Esophagus muscularis mucosa (tissue), 4 donors: ENCODE data around the gene BACE1-AS. TPM values are rescaled to one million over a fixed set of nuclear protein-coding genes. Genes with fewer than 3 reads are reported as not detected.
"Not testable (repeated sequence)": the region's sequence is repeated elsewhere in the genome, so short reads cannot be mapped to it uniquely, and the experiment has no call there.

Source experiments
- DNase-seq: peaks from one replicate; pipeline ENCODE4 v3.0.0-alpha.2; 2017; ENCODE audit errors: extremely low spot score
- H3K27ac ChIP-seq, 4 donors: fragments of 200-600 bp; sonication (generic); replicated peaks in 1 of 4; 1 replicate in 3 of 4; 2 replicates in 1 of 4; pipeline ENCODE4 v1.5.1; 2016 to 2019; ENCODE audit warnings: mild to moderate bottlenecking in 1 of 4
- H3K27me3 ChIP-seq, 4 donors: fragments of 200-600 bp; sonication (generic); one replicate each; pipeline versions ENCODE4 v1.5.1 to v1.6.0; 2016 to 2019
- H3K36me3 ChIP-seq, 4 donors: fragments of 200-600 bp; sonication (generic); one replicate each; pipeline ENCODE4 v1.5.1; 2016 to 2019
- H3K4me1 ChIP-seq, 4 donors: fragments of 200-600 bp; sonication (generic); one replicate each; pipeline ENCODE4 v1.5.1; 2016 to 2019
- H3K4me3 ChIP-seq, 4 donors: fragments of 200-600 bp; sonication (generic); 1 replicate in 2 of 4; 2 replicates in 2 of 4; pipeline ENCODE4 v1.5.1; 2016 to 2019; ENCODE audit warnings: mild to moderate bottlenecking in 4 of 4, moderate library complexity in 1 of 4
- H3K9me3 ChIP-seq, 4 donors: fragments of 200-600 bp; sonication (generic); 1 replicate in 3 of 4; 2 replicates in 1 of 4; pipeline ENCODE4 v1.5.1; 2016 to 2019
- CTCF ChIP-seq, 3 experiments: fragments of 200-600 bp in 2 of 3; fragments of 450-650 bp in 1 of 3; sonication (generic) in 2 of 3; IDR thresholded peaks; one replicate each; pipeline ENCODE4 v1.5.1; 2017 to 2019; ENCODE audit warnings: antibody characterized with exemption in 3 of 3, mild to moderate bottlenecking in 2 of 3, moderate library complexity in 1 of 3
- EP300 ChIP-seq: sonication (generic); formaldehyde crosslinking; IDR thresholded peaks from one replicate; pipeline ENCODE4 v1.6.1; 2017; ENCODE audit warnings: antibody characterized with exemption
- POLR2A ChIP-seq: fragments of 450-650 bp; IDR thresholded peaks from one replicate; pipeline ENCODE4 v1.6.1; 2017; ENCODE audit warnings: antibody characterized with exemption, moderate library complexity, mild to moderate bottlenecking, low read depth
- POLR2AphosphoS5 ChIP-seq, 2 donors: sonication (generic); formaldehyde crosslinking; IDR thresholded peaks; one replicate each; pipeline ENCODE4 v1.6.1; 2017; ENCODE audit warnings: antibody characterized with exemption in 2 of 2
- WGBS: methylation state at CpG from one replicate; pipeline ENCODE4 v1.1.5; 2018; 5-methylcytosine and 5-hydroxymethylcytosine counted together
- intact Hi-C: fragments of 100-400 bp; cut with DNase I; formaldehyde crosslinking; loops from one replicate; pipeline ENCODE4 v1.15.1; 2023
- total RNA-seq, 4 donors: library from RNA; depleted of rRNA; stranded (reverse); fragments of >200 nt; gene quantifications; one replicate each; pipeline versions ENCODE4 v1.1.0 to v1.2.1, GENCODE V29; 2016

Gene BACE1-AS
- total RNA-seq, 4 donors from 2014 or later: 7.5 to 13.2 (median 11.1) TPM

- intact Hi-C loops: no loop called here
- H3K36me3 ChIP-seq: peaks cover 19 to 84% (median 51%) of the 10 kb centered on the region in 4 donors
Observed at GRCh38 chr11:117256573-117256972, 34.6 kb upstream of the BACE1-AS start.

GRCh38 chr11:117258576-117258975 is 32.6 kb upstream of the BACE1-AS start:
- WGBS: 82% methylated on average over 2 of the region's 2 CpGs
- no peak overlapping the region for H3K27ac ChIP-seq
- intact Hi-C loops: no loop called here
- no peak for TF ChIP-seq CTCF (IDR thresholded peaks at IDR 0.05)
- TF ChIP-seq POLR2A: no peak
- TF ChIP-seq POLR2AphosphoS5 (IDR thresholded peaks at IDR 0.05): no peak
- no peak for TF ChIP-seq EP300
- peaks cover 15 to 88% (median 43%) of the 10 kb centered on the region in 4 donors for H3K36me3 ChIP-seq
- H3K27me3 ChIP-seq: no peaks in the 10 kb centered on the region
- H3K4me3 ChIP-seq: no peak overlapping the region
- H3K4me1 ChIP-seq: no peaks in the 10 kb centered on the region
- DNase-seq: no peak
- no peaks in the 10 kb centered on the region for H3K9me3 ChIP-seq

More at GRCh38 chr11:117256573-117256972, 34.6 kb upstream of the BACE1-AS start:
- no peak overlapping the region for H3K27ac ChIP-seq
- no peaks in the 10 kb centered on the region for H3K4me1 ChIP-seq
- no peak for DNase-seq
- no peaks in the 10 kb centered on the region for H3K9me3 ChIP-seq
- no peak overlapping the region for H3K4me3 ChIP-seq
- no peak for TF ChIP-seq POLR2A
- no peak for TF ChIP-seq EP300
- no peak for TF ChIP-seq CTCF (IDR thresholded peaks at IDR 0.05)
- no peak for TF ChIP-seq POLR2AphosphoS5 (IDR thresholded peaks at IDR 0.05)
- H3K27me3 ChIP-seq: no peaks in the 10 kb centered on the region
- WGBS: 45% methylated on average over 2 of the region's 2 CpGs

GRCh38 chr11:117259417-117259816 is 31.7 kb upstream of the BACE1-AS start:
- DNase-seq: no peak
- no peak for TF ChIP-seq CTCF (IDR thresholded peaks at IDR 0.05)
- no peak for TF ChIP-seq EP300
- TF ChIP-seq POLR2AphosphoS5 (IDR thresholded peaks at IDR 0.05): no peak
- no peak for TF ChIP-seq POLR2A
- Histone ChIP-seq H3K27me3 (no peaks in the 10 kb centered on the region), H3K4me1 (no peaks in the 10 kb centered on the region), H3K9me3 (no peaks in the 10 kb centered on the region), H3K36me3 (peaks cover 15 to 86% (median 36%) of the 10 kb centered on the region in 4 donors), H3K4me3 (no peak overlapping the region), H3K27ac (no peak overlapping the region)
- 79% methylated on average over 1 of the region's 1 CpG for WGBS
- intact Hi-C loops: no loop called here

- H3K27me3 ChIP-seq, DNase-seq, intact Hi-C loops, H3K27ac ChIP-seq, H3K9me3 ChIP-seq, H3K4me3 ChIP-seq, H3K4me1 ChIP-seq: not testable (repeated sequence)
- peaks cover 12 to 66% (median 26%) of the 10 kb centered on the region in 4 donors for H3K36me3 ChIP-seq
- WGBS: 98% methylated on average over 7 of the region's 7 CpGs
Observed at GRCh38 chr11:117264624-117265323, 26.4 kb upstream of the BACE1-AS start.

- Histone ChIP-seq H3K36me3 (peaks cover 6 to 57% (median 20%) of the 10 kb centered on the region in 4 donors), H3K4me1 (no peaks in the 10 kb centered on the region), H3K27ac (no peak overlapping the region), H3K4me3 (no peak overlapping the region), H3K27me3 (no peaks in the 10 kb centered on the region), H3K9me3 (no peaks in the 10 kb centered on the region)
- intact Hi-C loops: no loop called here
- DNase-seq: no peak
- TF ChIP-seq CTCF (IDR thresholded peaks at IDR 0.05) (no peak), EP300 (no peak), POLR2AphosphoS5 (IDR thresholded peaks at IDR 0.05) (no peak), POLR2A (no peak)
- 84% methylated on average over 2 of the region's 2 CpGs for WGBS
Observed at GRCh38 chr11:117265745-117266144, 25.4 kb upstream of the BACE1-AS start.
